Measurements from ENCODE around the gene RPLP1. TPM values are rescaled to one million over a fixed set of nuclear protein-coding genes. Genes with fewer than 3 reads are reported as not detected.

The RPLP1 gene
- total RNA-seq: 76.8 and 98.5 TPM in 2 replicates

GRCh38 chr15:69452692-69453521, at the start of gene RPLP1:
Gene RPLP1 (plus strand): TSS chr15:69452818. CDS start chr15:69452949, 131 bp downstream.

GRCh38 chr15:69413822-69414700, 38.6 kb upstream of the RPLP1 start, which contains the start of gene KIF23:
Gene KIF23 (plus strand): TSS chr15:69414349. CDS start chr15:69414466, 117 bp downstream.

Small RNA genes lying within 50 kb of the gene (small RNA-seq; reads per million reads assigned to genes)
- not detected for gene RF00012

Other genes starting within 250 kb of the RPLP1 start
- 5.1 and 13.9 TPM in 2 replicates for gene PAQR5, start 153.9 kb upstream of the RPLP1 start, total RNA-seq
- gene KIF23, start 38.5 kb upstream of the RPLP1 start, total RNA-seq: 27.9 and 40.5 TPM in 2 replicates